HL-60 (cell line): ENCODE data around the gene LIN37.

Experiments
- DNase-seq, 2 experiments: peaks; one replicate each; pipeline ENCODE4 v3.0.0-alpha.2; 2010 to 2020; ENCODE audit warnings: low read depth in 1 of 2, low spot score in 1 of 2
- H3K27ac ChIP-seq: fragments of 250-450 bp; sonication (Bioruptor Pico); replicated peaks from 2 replicates; pipeline ENCODE4 v1.5.1; 2020; ENCODE audit warnings: mild to moderate bottlenecking, moderate library complexity
- H3K27me3 ChIP-seq: fragments of 250-450 bp; sonication (Bioruptor Pico); 2 replicates; pipeline ENCODE4 v1.5.1; 2021; ENCODE audit warnings: mild to moderate bottlenecking, moderate library complexity; ENCODE audit not compliant: insufficient read depth, poor library complexity, severe bottlenecking
- H3K4me3 ChIP-seq: replicated peaks from 2 replicates; pipeline ENCODE4 v1.5.1; 2011; ENCODE audit warnings: mild to moderate bottlenecking, control low read depth, low read length; ENCODE audit not compliant: insufficient read depth
- GABPA ChIP-seq: IDR thresholded peaks from 2 replicates; pipeline ENCODE4 v1.6.1; 2012; ENCODE audit warnings: low read depth
- POLR2AphosphoS5 ChIP-seq: IDR thresholded peaks from 2 replicates; pipeline ENCODE4 v1.6.1; 2012; ENCODE audit warnings: low read depth
- SPI1 ChIP-seq: IDR thresholded peaks from 2 replicates; pipeline ENCODE4 v1.6.1; 2012; ENCODE audit warnings: low read depth, mild to moderate bottlenecking, borderline replicate concordance
- TF ChIP-seq, protein P1 (sequence below): IDR thresholded peaks from 2 replicates; pipeline ENCODE4 v1.6.1; 2012; ENCODE audit warnings: low read depth; ENCODE audit not compliant: insufficient replicate concordance
- TF ChIP-seq, protein P2 (sequence below): IDR thresholded peaks from one replicate; pipeline ENCODE4 v1.5.1; 2011; ENCODE audit warnings: low read length, control low read depth, inconsistent platforms; ENCODE audit not compliant: insufficient read depth

The LIN37 gene

DNA sequence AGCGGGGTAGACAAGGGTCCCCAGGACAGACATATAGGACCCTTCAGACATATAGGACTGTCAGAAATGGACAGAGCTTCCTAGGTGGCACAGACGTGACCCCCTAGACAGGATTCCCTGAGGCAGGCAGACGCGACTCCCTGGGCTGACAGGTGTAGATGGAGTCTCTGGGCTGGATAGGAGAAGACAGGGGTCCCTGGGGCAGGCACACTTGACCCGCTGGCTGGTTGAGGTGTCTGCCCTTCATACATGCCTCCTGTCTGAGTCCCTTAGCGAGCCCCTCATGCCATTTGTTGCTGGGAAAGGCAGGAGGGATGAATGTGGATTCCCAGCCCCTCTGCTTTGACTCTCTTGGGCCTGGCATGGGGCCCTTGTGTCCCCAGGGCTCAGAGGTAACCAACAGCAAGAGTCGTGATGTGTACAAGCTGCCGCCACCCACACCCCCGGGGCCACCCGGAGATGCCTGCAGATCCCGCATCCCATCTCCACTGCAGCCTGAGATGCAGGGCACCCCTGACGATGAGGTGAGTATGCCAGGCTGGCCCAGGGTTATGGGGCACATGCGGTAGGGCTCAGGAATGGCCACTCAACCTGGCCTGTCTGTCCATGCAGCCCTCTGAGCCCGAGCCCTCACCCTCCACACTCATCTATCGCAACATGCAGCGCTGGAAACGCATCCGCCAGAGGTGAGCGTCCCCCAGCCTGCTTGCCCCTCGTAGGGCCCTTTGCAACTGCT lies 5.4 kb downstream of the LIN37 start:
- DNase-seq, result no peak
- Histone ChIP-seq H3K27me3 (no peaks in the 10 kb centered on the region), H3K4me3 (no peak overlapping the region), H3K27ac (no peak overlapping the region)
- TF ChIP-seq, protein P1, sequence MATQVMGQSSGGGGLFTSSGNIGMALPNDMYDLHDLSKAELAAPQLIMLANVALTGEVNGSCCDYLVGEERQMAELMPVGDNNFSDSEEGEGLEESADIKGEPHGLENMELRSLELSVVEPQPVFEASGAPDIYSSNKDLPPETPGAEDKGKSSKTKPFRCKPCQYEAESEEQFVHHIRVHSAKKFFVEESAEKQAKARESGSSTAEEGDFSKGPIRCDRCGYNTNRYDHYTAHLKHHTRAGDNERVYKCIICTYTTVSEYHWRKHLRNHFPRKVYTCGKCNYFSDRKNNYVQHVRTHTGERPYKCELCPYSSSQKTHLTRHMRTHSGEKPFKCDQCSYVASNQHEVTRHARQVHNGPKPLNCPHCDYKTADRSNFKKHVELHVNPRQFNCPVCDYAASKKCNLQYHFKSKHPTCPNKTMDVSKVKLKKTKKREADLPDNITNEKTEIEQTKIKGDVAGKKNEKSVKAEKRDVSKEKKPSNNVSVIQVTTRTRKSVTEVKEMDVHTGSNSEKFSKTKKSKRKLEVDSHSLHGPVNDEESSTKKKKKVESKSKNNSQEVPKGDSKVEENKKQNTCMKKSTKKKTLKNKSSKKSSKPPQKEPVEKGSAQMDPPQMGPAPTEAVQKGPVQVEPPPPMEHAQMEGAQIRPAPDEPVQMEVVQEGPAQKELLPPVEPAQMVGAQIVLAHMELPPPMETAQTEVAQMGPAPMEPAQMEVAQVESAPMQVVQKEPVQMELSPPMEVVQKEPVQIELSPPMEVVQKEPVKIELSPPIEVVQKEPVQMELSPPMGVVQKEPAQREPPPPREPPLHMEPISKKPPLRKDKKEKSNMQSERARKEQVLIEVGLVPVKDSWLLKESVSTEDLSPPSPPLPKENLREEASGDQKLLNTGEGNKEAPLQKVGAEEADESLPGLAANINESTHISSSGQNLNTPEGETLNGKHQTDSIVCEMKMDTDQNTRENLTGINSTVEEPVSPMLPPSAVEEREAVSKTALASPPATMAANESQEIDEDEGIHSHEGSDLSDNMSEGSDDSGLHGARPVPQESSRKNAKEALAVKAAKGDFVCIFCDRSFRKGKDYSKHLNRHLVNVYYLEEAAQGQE, result no peak
- no peak for TF ChIP-seq SPI1
- TF ChIP-seq, protein P2, sequence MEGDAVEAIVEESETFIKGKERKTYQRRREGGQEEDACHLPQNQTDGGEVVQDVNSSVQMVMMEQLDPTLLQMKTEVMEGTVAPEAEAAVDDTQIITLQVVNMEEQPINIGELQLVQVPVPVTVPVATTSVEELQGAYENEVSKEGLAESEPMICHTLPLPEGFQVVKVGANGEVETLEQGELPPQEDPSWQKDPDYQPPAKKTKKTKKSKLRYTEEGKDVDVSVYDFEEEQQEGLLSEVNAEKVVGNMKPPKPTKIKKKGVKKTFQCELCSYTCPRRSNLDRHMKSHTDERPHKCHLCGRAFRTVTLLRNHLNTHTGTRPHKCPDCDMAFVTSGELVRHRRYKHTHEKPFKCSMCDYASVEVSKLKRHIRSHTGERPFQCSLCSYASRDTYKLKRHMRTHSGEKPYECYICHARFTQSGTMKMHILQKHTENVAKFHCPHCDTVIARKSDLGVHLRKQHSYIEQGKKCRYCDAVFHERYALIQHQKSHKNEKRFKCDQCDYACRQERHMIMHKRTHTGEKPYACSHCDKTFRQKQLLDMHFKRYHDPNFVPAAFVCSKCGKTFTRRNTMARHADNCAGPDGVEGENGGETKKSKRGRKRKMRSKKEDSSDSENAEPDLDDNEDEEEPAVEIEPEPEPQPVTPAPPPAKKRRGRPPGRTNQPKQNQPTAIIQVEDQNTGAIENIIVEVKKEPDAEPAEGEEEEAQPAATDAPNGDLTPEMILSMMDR, result no peak
- no peak for TF ChIP-seq GABPA
- TF ChIP-seq POLR2AphosphoS5, result no peak

DNA sequence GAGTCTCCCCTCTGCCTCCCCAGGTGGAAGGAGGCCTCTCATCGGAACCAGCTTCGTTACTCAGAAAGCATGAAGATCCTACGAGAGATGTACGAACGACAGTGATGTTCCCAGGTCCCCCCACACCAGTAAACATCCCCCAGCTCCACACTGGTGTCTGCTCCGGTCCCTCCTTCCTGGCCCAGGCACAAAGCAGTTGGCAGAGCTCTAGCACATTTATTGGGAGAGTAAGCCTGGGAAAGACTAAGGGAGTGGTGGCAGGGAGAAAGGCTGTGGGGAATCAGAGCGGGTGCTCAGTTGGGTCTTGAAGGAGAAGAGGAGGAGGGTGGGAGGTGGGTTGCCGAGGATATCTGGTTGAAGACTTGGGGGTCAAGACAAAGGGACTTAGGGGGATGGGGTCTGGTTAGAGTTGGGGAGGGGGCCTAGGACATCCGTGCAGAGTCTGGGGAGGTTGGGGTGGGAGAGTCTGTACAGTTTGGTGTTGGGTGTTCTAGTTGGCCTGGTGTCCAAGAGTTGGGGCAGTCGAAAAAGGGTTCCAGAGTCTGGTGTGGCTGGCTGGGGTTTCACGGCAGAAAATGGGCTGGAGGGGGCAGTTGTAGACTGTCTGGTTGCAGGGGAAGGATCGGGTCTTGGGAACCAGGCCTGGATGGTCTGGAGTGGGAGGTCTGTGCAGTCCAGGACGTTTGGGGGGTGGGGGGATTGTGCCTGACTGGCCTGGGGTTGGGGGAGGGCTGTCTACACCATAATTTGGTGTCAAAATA lies 6.2 kb downstream of the LIN37 start:
- H3K27me3 ChIP-seq, result no peaks in the 10 kb centered on the region
- H3K27ac ChIP-seq, result no peak overlapping the region
- no peak overlapping the region for H3K4me3 ChIP-seq
- no peak for DNase-seq
- TF ChIP-seq, protein P1, result no peak
- TF ChIP-seq GABPA, result no peak
- TF ChIP-seq, protein P2, result no peak
- TF ChIP-seq SPI1, result no peak
- no peak for TF ChIP-seq POLR2AphosphoS5

DNA sequence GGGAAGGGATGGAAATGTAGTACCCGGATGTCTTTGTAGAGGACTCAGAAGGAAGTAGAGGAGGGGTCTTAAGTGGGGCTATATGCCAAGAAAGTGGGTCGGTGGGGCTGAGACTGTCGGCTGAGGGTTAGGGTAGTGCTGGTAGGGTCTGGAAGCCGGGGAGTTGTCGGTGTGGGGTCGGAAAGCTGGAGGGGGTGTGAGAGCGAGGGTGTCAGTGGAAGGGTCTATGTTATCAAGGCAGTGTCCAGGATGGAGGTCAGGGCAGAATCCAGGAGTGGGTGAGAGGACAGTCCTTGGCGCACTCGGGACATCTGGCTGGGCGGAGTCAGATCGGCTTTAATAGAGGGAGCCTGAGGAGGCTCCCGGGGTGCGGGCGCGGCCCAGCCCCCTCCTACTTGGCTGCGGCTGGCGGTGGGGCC lies 6.8 kb downstream of the LIN37 start:
- no peak overlapping the region for H3K4me3 ChIP-seq
- DNase-seq, result no peak
- H3K27me3 ChIP-seq, result no peaks in the 10 kb centered on the region
- no peak overlapping the region for H3K27ac ChIP-seq
- TF ChIP-seq GABPA (no peak), SPI1 (no peak), POLR2AphosphoS5 (no peak)
- TF ChIP-seq, protein P1, result no peak
- TF ChIP-seq, protein P2, result no peak
